GM12873 (cell line): Measurements from ENCODE around the gene PADI4.

ENCODE experiments used
- TF ChIP-seq, protein P1 (sequence below): IDR thresholded peaks from 2 replicates; pipeline ENCODE4 v1.5.1; 2012; ENCODE audit warnings: low read depth, mild to moderate bottlenecking, moderate library complexity, low read length, control low read depth; ENCODE audit not compliant: insufficient read depth; ENCODE audit errors: missing control alignments

PADI4 gene

GRCh38 chr1:17333081-17333480, 25.1 kb downstream of the PADI4 start:
- TF ChIP-seq, protein P1, sequence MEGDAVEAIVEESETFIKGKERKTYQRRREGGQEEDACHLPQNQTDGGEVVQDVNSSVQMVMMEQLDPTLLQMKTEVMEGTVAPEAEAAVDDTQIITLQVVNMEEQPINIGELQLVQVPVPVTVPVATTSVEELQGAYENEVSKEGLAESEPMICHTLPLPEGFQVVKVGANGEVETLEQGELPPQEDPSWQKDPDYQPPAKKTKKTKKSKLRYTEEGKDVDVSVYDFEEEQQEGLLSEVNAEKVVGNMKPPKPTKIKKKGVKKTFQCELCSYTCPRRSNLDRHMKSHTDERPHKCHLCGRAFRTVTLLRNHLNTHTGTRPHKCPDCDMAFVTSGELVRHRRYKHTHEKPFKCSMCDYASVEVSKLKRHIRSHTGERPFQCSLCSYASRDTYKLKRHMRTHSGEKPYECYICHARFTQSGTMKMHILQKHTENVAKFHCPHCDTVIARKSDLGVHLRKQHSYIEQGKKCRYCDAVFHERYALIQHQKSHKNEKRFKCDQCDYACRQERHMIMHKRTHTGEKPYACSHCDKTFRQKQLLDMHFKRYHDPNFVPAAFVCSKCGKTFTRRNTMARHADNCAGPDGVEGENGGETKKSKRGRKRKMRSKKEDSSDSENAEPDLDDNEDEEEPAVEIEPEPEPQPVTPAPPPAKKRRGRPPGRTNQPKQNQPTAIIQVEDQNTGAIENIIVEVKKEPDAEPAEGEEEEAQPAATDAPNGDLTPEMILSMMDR: no peak

GRCh38 chr1:17335821-17336710, 28.1 kb downstream of the PADI4 start:
- TF ChIP-seq, protein P1: peak; percentile 82

- TF ChIP-seq, protein P1: no peak
These were observed 30.9 kb downstream of the PADI4 start for GRCh38 chr1:17338706-17339493.

DNA sequence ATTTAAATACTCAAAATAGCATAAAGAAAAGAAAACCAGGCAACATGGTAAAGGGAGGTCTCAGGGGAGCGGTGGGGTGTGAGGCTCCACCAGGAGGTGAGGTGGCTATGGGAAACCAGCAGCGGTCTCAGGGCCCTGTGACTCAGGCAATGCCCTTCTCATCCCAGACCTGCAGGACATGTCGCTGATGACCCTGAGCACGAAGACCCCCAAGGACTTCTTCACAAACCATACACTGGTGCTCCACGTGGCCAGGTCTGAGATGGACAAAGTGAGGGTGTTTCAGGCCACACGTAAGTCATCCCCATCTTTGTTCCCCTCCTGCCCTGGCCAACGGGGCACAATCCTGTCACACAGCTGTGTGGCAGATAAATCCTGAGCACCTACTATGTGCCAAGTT, 31.5 kb downstream of the PADI4 start:
- TF ChIP-seq, protein P1: no peak

GRCh38 chr1:17340358-17340757, 32.4 kb downstream of the PADI4 start:
- TF ChIP-seq, protein P1: no peak

GRCh38 chr1:17342014-17342441, 34.0 kb downstream of the PADI4 start:
- TF ChIP-seq, protein P1: no peak
